Right lobe of liver (tissue), 4 donors: ENCODE results near the gene LST1.

Experiments used
- CTCF ChIP-seq, 4 donors: fragments of 200-600 bp in 3 of 4; fragments of 450-650 bp in 1 of 4; IDR thresholded peaks; one replicate each; pipeline versions ENCODE4 v1.5.1 to v1.8.0; 2016 to 2022; ENCODE audit warnings: antibody characterized with exemption in 4 of 4, mild to moderate bottlenecking in 2 of 4
- POLR2A ChIP-seq: fragments of 450-650 bp; IDR thresholded peaks from one replicate; pipeline ENCODE4 v1.6.1; 2017; ENCODE audit warnings: antibody characterized with exemption, mild to moderate bottlenecking
- donor health status: DM: no; HTN: no; CAD: no.
- donor health status: DM: no; HTN: no; CAD: no.
- donor health status: DM: no; HTN: yes; CAD: no.

DNA sequence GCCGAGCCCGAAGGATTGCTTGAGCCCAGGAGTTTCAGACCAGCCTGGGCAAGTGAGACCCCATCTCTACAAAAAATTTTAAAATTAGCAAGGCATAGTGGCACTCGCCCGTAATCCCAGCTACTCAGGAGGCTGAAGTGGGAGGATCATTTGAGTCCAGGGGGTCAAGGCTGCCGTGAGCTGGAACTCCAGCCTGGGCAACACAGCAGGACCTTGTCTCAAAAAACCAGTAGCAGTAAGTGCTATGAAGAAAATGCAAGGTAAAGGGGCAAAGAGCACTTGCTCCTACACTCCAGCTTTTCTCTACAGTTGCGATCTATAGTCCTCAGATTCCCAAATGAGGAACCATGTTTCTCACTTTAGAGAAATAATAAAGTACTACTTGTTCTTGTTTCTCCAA, 42.4 kb upstream of the LST1 start:
- TF ChIP-seq CTCF (IDR thresholded peaks at IDR 0.05) (no peak), POLR2A (no peak)
